ENCODE results near the gene MAN1C1. TPM values are rescaled to one million over a fixed set of nuclear protein-coding genes. Genes with fewer than 3 reads are reported as not detected.

MAN1C1 gene
- total and polyA plus RNA-seq, 9 of the 15 experiments (the other 6 are each of a cell fraction or from before 2014, with no cell fraction given) = 0.04 to 0.44 (median 0.10) TPM; not detected in 3

DNA sequence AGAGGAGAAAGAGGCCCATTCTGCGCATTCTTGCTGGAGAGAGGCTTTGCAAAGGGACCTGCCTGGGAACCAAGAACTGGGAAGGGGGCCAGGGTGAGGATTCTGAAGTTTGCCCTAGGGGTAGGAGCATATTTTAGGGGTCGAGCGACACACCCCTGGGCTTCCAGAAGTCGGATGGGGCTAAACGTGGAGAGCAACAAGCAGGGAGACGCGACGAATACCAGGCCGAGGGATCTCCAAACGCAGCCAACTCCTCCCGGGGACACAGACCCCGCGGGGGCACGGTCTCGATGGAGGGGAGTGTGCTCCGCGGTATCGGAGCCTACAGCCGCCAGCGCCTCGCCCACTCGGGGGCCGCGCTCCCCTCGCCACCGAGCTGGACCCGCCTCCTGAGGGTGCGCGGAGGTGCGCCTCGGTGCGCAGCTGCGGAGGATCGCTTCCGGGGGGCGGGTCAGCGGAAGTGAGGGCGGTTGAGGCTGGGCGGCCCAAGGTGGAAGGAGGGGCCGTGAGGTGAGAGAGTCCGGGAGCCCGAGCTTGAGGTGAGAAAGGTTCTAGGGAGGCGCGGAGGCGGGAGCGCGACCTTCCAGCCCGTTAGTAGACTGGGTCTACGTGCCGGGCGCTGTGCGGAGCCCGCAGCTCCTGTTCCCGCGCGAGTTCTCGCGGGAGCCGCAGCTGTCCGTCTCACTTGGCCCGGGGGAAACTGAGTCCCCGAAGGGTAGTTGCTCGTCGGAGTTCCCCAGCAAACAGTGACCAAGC lies 203.1 kb downstream of the MAN1C1 start, which contains the start of gene MTFR1L (continued):
- TF ChIP-seq, protein P1, sequence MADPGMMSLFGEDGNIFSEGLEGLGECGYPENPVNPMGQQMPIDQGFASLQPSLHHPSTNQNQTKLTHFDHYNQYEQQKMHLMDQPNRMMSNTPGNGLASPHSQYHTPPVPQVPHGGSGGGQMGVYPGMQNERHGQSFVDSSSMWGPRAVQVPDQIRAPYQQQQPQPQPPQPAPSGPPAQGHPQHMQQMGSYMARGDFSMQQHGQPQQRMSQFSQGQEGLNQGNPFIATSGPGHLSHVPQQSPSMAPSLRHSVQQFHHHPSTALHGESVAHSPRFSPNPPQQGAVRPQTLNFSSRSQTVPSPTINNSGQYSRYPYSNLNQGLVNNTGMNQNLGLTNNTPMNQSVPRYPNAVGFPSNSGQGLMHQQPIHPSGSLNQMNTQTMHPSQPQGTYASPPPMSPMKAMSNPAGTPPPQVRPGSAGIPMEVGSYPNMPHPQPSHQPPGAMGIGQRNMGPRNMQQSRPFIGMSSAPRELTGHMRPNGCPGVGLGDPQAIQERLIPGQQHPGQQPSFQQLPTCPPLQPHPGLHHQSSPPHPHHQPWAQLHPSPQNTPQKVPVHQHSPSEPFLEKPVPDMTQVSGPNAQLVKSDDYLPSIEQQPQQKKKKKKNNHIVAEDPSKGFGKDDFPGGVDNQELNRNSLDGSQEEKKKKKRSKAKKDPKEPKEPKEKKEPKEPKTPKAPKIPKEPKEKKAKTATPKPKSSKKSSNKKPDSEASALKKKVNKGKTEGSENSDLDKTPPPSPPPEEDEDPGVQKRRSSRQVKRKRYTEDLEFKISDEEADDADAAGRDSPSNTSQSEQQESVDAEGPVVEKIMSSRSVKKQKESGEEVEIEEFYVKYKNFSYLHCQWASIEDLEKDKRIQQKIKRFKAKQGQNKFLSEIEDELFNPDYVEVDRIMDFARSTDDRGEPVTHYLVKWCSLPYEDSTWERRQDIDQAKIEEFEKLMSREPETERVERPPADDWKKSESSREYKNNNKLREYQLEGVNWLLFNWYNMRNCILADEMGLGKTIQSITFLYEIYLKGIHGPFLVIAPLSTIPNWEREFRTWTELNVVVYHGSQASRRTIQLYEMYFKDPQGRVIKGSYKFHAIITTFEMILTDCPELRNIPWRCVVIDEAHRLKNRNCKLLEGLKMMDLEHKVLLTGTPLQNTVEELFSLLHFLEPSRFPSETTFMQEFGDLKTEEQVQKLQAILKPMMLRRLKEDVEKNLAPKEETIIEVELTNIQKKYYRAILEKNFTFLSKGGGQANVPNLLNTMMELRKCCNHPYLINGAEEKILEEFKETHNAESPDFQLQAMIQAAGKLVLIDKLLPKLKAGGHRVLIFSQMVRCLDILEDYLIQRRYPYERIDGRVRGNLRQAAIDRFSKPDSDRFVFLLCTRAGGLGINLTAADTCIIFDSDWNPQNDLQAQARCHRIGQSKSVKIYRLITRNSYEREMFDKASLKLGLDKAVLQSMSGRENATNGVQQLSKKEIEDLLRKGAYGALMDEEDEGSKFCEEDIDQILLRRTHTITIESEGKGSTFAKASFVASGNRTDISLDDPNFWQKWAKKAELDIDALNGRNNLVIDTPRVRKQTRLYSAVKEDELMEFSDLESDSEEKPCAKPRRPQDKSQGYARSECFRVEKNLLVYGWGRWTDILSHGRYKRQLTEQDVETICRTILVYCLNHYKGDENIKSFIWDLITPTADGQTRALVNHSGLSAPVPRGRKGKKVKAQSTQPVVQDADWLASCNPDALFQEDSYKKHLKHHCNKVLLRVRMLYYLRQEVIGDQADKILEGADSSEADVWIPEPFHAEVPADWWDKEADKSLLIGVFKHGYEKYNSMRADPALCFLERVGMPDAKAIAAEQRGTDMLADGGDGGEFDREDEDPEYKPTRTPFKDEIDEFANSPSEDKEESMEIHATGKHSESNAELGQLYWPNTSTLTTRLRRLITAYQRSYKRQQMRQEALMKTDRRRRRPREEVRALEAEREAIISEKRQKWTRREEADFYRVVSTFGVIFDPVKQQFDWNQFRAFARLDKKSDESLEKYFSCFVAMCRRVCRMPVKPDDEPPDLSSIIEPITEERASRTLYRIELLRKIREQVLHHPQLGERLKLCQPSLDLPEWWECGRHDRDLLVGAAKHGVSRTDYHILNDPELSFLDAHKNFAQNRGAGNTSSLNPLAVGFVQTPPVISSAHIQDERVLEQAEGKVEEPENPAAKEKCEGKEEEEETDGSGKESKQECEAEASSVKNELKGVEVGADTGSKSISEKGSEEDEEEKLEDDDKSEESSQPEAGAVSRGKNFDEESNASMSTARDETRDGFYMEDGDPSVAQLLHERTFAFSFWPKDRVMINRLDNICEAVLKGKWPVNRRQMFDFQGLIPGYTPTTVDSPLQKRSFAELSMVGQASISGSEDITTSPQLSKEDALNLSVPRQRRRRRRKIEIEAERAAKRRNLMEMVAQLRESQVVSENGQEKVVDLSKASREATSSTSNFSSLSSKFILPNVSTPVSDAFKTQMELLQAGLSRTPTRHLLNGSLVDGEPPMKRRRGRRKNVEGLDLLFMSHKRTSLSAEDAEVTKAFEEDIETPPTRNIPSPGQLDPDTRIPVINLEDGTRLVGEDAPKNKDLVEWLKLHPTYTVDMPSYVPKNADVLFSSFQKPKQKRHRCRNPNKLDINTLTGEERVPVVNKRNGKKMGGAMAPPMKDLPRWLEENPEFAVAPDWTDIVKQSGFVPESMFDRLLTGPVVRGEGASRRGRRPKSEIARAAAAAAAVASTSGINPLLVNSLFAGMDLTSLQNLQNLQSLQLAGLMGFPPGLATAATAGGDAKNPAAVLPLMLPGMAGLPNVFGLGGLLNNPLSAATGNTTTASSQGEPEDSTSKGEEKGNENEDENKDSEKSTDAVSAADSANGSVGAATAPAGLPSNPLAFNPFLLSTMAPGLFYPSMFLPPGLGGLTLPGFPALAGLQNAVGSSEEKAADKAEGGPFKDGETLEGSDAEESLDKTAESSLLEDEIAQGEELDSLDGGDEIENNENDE (IDR thresholded peaks at IDR 0.05; ENCODE audit: low read depth, low read length) = no peak
- TF ChIP-seq MCM5 (IDR thresholded peaks at IDR 0.05; ENCODE audit: low read depth) (no peak), THRA (IDR thresholded peaks at IDR 0.05) (no peak), NFYB (IDR thresholded peaks at IDR 0.05; ENCODE audit: extremely low read depth, insufficient read length) (no peak), RBFOX2 (IDR thresholded peaks at IDR 0.05; ENCODE audit: low read depth, low read length) (peak; percentile 93), RBM15 (IDR thresholded peaks at IDR 0.05; ENCODE audit: insufficient read depth, low read length) (no peak), GABPA (tag; conservative IDR thresholded peaks at IDR 0.05; ENCODE audit: low read depth) (peak; percentile 96), CAMTA2 (CRISPR knock-in tag; conservative IDR thresholded peaks at IDR 0.05) (no peak), BRCA1 (IDR thresholded peaks at IDR 0.05) (no peak), BRCA1 (CRISPR knock-in tag; IDR thresholded peaks at IDR 0.05) (no peak), MAFK (IDR thresholded peaks at IDR 0.05; ENCODE audit: low read length) (no peak)
- TF ChIP-seq, protein P2, sequence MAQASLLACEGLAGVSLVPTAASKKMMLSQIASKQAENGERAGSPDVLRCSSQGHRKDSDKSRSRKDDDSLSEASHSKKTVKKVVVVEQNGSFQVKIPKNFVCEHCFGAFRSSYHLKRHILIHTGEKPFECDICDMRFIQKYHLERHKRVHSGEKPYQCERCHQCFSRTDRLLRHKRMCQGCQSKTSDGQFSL (CRISPR knock-in tag; IDR thresholded peaks at IDR 0.05) = no peak
- TF ChIP-seq, protein P2 (tag; IDR thresholded peaks at IDR 0.05) = no peak
